WTC11 (cell line): ENCODE data around the gene GALNT7. TPM values are rescaled to one million over a fixed set of nuclear protein-coding genes. Genes with fewer than 3 reads are reported as not detected.

ENCODE experiments used
- CBFB ChIP-seq: sonication (generic); formaldehyde crosslinking; IDR thresholded peaks from 2 replicates; pipeline ENCODE4 v1.8.1; 2022; ENCODE audit warnings: mild to moderate bottlenecking, low read depth, missing genetic modification reagents
- CREM ChIP-seq: sonication (generic); formaldehyde crosslinking; IDR thresholded peaks from 2 replicates; pipeline ENCODE4 v1.8.1; 2022; ENCODE audit warnings: mild to moderate bottlenecking, missing genetic modification reagents, moderate library complexity
- E2F1 ChIP-seq: sonication (generic); formaldehyde crosslinking; IDR thresholded peaks from 2 replicates; pipeline ENCODE4 v1.8.0; 2022; ENCODE audit warnings: mild to moderate bottlenecking, missing genetic modification reagents
- ERG ChIP-seq: fragments of 250-450 bp; sonication (Bioruptor Pico); IDR thresholded peaks from 2 replicates; pipeline ENCODE4 v1.8.0; 2021; ENCODE audit warnings: mild to moderate bottlenecking
- FOXP1 ChIP-seq: sonication (generic); formaldehyde crosslinking; IDR thresholded peaks from 2 replicates; pipeline ENCODE4 v1.8.0; 2022; ENCODE audit warnings: missing genetic modification reagents, mild to moderate bottlenecking, moderate library complexity, borderline replicate concordance
- JUN ChIP-seq: sonication (generic); formaldehyde crosslinking; IDR thresholded peaks from 2 replicates; pipeline ENCODE4 v1.8.0; 2023; ENCODE audit warnings: mild to moderate bottlenecking, missing genetic modification reagents
- NR3C1 ChIP-seq: sonication (generic); formaldehyde crosslinking; conservative IDR thresholded peaks from 2 replicates; pipeline ENCODE4 v1.8.1; 2023; ENCODE audit warnings: low read depth, mild to moderate bottlenecking, missing genetic modification reagents
- PRDM15 ChIP-seq: sonication (generic); formaldehyde crosslinking; IDR thresholded peaks from 2 replicates; pipeline ENCODE4 v1.8.0; 2022; ENCODE audit warnings: missing genetic modification reagents
- PREB ChIP-seq: sonication (generic); formaldehyde crosslinking; IDR thresholded peaks from 2 replicates; pipeline ENCODE4 v1.8.1; 2022; ENCODE audit warnings: mild to moderate bottlenecking, missing genetic modification reagents, moderate library complexity, borderline replicate concordance
- TCF7 ChIP-seq: sonication (generic); formaldehyde crosslinking; IDR thresholded peaks from 2 replicates; pipeline ENCODE4 v1.8.0; 2022; ENCODE audit warnings: mild to moderate bottlenecking, low read depth, missing genetic modification reagents, moderate library complexity
- ZNF263 ChIP-seq: sonication (generic); formaldehyde crosslinking; IDR thresholded peaks from 2 replicates; pipeline ENCODE4 v1.8.1; 2022; ENCODE audit warnings: low read depth, mild to moderate bottlenecking, moderate library complexity, missing genetic modification reagents
- ZNF317 ChIP-seq: sonication (generic); formaldehyde crosslinking; IDR thresholded peaks from 2 replicates; pipeline ENCODE4 v1.8.1; 2023; ENCODE audit warnings: low read depth, mild to moderate bottlenecking, moderate library complexity, missing genetic modification reagents, borderline replicate concordance
- ZNF416 ChIP-seq: fragments of 250-450 bp; sonication (Bioruptor Pico); IDR thresholded peaks from 2 replicates; pipeline ENCODE4 v1.9.0; 2021; ENCODE audit warnings: mild to moderate bottlenecking, inconsistent platforms
- total RNA-seq: library from RNA; stranded (reverse); gene quantifications from 3 replicates; pipeline ENCODE4 v1.2.3, GENCODE V29; 2021
- TF ChIP-seq, protein P1 (sequence below): sonication (generic); formaldehyde crosslinking; IDR thresholded peaks from 2 replicates; pipeline ENCODE4 v1.8.1; 2023; ENCODE audit warnings: mild to moderate bottlenecking, moderate library complexity, missing genetic modification reagents
- TF ChIP-seq, protein P2 (sequence below): sonication (generic); formaldehyde crosslinking; IDR thresholded peaks from 2 replicates; pipeline ENCODE4 v1.8.1; 2022; ENCODE audit warnings: low read depth, missing genetic modification reagents, borderline replicate concordance

The GALNT7 gene
- total RNA-seq, 1 experiment from 2014 or later: 86.9 TPM

- TF ChIP-seq, protein P1, sequence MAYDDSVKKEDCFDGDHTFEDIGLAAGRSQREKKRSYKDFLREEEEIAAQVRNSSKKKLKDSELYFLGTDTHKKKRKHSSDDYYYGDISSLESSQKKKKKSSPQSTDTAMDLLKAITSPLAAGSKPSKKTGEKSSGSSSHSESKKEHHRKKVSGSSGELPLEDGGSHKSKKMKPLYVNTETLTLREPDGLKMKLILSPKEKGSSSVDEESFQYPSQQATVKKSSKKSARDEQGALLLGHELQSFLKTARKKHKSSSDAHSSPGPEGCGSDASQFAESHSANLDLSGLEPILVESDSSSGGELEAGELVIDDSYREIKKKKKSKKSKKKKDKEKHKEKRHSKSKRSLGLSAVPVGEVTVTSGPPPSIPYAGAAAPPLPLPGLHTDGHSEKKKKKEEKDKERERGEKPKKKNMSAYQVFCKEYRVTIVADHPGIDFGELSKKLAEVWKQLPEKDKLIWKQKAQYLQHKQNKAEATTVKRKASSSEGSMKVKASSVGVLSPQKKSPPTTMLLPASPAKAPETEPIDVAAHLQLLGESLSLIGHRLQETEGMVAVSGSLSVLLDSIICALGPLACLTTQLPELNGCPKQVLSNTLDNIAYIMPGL: no peak
- TF ChIP-seq ZNF263 (no peak), PREB (CRISPR knock-in tag) (no peak), PRDM15 (no peak), ZNF416 (CRISPR knock-in tag) (no peak), NR3C1 (CRISPR knock-in tag) (no peak), FOXP1 (CRISPR knock-in tag) (no peak), ERG (CRISPR knock-in tag) (no peak), CBFB (CRISPR knock-in tag) (no peak), TCF7 (CRISPR knock-in tag) (no peak), E2F1 (CRISPR knock-in tag) (no peak), ZNF317 (CRISPR knock-in tag) (no peak), JUN (CRISPR knock-in tag) (no peak), CREM (CRISPR knock-in tag) (no peak)
- TF ChIP-seq, protein P2, sequence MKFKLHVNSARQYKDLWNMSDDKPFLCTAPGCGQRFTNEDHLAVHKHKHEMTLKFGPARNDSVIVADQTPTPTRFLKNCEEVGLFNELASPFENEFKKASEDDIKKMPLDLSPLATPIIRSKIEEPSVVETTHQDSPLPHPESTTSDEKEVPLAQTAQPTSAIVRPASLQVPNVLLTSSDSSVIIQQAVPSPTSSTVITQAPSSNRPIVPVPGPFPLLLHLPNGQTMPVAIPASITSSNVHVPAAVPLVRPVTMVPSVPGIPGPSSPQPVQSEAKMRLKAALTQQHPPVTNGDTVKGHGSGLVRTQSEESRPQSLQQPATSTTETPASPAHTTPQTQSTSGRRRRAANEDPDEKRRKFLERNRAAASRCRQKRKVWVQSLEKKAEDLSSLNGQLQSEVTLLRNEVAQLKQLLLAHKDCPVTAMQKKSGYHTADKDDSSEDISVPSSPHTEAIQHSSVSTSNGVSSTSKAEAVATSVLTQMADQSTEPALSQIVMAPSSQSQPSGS (CRISPR knock-in tag): no peak
Measured at GRCh38 chr4:173125216-173125812, 43.3 kb upstream of the GALNT7 start (continued).
